GM18498 (cell line): ENCODE data around the gene RSPO1.

Experiments
- ATAC-seq: cut with Tn5 transposase; IDR thresholded peaks from one replicate; pipeline ENCODE4 v1.9.1; 2021; ENCODE audit warnings: mild to moderate bottlenecking, moderate library complexity; ENCODE audit not compliant: unreplicated experiment

Gene RSPO1

DNA sequence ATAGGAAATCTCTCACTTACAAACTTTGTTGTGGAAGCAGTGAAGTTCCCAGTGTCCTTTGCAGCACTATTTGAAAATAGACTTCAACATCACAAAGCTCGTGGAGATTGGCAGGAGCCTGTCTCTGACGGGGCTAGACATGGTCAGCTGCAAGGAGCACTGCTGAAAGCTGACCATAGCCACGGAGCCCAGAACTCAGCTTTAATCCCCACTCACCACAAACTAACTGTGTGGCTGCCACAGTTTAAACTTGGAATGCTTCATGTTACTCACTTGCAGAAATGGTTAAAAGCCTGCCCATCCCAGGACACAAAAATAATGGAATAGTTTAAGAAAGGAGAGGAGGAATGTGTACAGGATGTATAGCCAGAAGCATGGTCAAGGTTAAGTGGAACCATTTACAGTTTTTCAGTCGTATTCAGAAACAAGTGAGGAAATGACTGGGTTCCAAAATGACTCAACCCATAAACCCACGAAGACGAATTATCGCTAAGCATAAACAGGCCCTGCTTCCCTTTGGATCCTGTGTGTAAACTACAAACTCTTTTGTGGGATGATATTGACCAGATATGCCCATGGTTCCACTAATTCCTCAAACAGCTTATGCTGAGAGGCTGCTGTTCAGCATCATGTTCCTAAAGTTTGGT lies 59.7 kb downstream of the RSPO1 start:
- no peak for ATAC-seq

DNA sequence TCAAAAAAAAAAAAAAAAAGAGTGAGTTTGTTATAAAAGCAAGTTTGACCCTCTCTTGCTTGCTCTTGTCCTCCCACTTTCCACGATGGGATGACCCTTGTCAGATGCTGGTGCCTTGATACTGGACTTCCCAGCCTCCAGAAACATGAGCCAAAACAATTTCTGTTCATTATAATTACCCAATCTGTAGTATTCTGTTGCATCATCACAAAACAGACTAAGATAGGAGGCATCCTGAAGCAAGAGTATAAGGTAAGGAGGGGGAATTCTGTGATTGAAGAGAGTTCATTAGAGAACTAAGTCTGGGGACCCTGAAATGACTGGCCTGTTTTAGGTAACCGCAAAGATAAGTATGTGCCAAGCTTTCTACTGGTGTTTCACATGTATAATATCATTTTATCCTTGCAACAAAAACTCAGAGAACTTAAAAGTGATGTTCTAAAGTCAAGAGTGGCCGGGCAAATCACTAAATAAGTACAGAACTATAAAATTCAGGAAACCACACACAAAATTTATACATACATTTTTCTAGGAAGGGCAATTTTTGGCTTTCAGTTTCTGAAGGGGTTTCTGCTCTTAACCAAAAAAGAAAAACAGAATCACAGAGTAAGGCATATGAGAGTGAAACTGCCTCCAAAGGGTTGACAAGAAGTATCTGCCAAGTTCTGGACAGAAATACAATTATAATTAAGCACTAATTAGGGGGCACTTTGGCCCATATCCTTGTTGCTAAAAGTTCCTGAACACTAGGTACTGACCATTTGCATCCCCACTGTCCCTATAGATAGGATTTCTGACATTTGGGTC lies 64.0 kb downstream of the RSPO1 start:
- ATAC-seq = no peak

DNA sequence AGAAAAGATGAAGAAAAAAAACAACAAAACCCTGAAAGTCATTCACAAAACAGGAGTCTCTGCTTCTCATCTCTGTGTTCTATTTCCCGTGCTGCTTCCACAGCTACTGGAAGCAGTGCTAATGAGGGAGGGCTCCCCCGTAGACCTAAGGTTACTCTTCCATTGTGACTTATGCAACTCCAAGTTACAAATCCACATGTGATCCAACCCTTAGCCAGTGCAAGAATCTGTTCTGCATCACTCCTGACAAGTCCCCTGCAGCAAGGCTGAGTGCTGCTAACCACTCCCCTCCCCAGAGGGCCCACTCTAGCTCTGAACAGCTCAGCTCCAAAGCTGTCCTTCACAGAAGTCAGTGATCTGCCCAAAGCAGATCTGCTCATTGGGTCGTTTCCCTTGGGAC lies 67.7 kb downstream of the RSPO1 start:
- no peak for ATAC-seq

DNA sequence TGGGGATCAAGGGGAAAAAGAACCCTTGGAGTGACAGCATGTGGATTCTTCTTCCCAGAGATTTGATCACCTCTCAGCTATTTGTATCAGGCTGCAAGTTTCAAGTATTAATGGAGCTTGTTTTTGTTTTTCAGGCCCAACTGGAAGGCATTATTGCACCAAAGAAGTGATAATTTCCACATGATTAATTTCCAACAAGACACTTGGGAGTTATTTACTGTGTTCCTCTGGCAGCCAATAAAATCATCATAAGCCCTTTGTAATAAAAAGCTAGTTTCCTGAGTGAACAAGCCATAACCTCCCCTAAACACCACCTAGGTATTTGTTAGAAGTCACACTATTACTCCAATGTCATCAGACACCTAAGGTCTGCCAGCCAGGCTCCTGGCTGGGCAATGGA lies 69.8 kb downstream of the RSPO1 start:
- ATAC-seq = no peak

DNA sequence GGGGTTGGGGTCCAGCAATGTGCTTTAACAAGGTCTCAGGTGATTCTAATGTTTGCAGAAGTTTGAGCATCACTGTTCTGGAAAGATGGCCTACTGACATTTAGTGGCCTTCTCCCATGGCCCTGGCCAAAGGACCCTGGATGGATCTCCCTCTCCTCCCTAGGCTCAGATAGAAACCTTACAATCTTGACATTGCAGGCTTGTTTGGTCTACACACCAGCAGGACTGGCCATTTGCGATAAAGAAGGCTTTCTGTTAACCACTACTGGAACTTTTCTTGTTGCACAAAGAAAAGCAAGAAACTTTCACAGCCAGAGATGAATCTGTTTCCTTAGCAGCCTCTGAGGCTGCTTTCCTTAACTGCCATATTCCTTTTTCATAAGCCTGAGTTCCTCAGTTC lies 71.7 kb downstream of the RSPO1 start:
- no peak for ATAC-seq
